GM06990 (cell line): Measurements from ENCODE around the gene TBC1D25.

ENCODE experiments used
- DNase-seq: peaks from one replicate; pipeline ENCODE4 v3.0.0-alpha.2; 2011; ENCODE audit not compliant: insufficient read length; ENCODE audit errors: extremely low read depth
- H3K27me3 ChIP-seq: replicated peaks from 2 replicates; pipeline ENCODE4 v1.6.0; 2011; ENCODE audit warnings: low read length; ENCODE audit not compliant: control insufficient read depth, insufficient read depth
- H3K36me3 ChIP-seq: 2 replicates; pipeline ENCODE4 v1.5.1; 2011; ENCODE audit warnings: low read length; ENCODE audit not compliant: control insufficient read depth, insufficient read depth
- H3K4me3 ChIP-seq: replicated peaks from 2 replicates; pipeline ENCODE4 v1.5.1; 2011; ENCODE audit warnings: low read depth, mild to moderate bottlenecking, control low read depth, low read length
- TF ChIP-seq, protein P1 (sequence below): IDR thresholded peaks from 2 replicates; pipeline ENCODE4 v1.5.1; 2011; ENCODE audit warnings: low read length, control low read depth, mild to moderate bottlenecking, inconsistent platforms; ENCODE audit not compliant: insufficient read depth, poor library complexity, severe bottlenecking

The TBC1D25 gene

GRCh38 chrX:48507246-48507645, 32.3 kb upstream of the TBC1D25 start:
- no peak for DNase-seq
- TF ChIP-seq, protein P1, sequence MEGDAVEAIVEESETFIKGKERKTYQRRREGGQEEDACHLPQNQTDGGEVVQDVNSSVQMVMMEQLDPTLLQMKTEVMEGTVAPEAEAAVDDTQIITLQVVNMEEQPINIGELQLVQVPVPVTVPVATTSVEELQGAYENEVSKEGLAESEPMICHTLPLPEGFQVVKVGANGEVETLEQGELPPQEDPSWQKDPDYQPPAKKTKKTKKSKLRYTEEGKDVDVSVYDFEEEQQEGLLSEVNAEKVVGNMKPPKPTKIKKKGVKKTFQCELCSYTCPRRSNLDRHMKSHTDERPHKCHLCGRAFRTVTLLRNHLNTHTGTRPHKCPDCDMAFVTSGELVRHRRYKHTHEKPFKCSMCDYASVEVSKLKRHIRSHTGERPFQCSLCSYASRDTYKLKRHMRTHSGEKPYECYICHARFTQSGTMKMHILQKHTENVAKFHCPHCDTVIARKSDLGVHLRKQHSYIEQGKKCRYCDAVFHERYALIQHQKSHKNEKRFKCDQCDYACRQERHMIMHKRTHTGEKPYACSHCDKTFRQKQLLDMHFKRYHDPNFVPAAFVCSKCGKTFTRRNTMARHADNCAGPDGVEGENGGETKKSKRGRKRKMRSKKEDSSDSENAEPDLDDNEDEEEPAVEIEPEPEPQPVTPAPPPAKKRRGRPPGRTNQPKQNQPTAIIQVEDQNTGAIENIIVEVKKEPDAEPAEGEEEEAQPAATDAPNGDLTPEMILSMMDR = no peak
- Histone ChIP-seq H3K4me3 (no peak overlapping the region), H3K36me3 (no peaks in the 10 kb centered on the region), H3K27me3 (no peaks in the 10 kb centered on the region)

DNA sequence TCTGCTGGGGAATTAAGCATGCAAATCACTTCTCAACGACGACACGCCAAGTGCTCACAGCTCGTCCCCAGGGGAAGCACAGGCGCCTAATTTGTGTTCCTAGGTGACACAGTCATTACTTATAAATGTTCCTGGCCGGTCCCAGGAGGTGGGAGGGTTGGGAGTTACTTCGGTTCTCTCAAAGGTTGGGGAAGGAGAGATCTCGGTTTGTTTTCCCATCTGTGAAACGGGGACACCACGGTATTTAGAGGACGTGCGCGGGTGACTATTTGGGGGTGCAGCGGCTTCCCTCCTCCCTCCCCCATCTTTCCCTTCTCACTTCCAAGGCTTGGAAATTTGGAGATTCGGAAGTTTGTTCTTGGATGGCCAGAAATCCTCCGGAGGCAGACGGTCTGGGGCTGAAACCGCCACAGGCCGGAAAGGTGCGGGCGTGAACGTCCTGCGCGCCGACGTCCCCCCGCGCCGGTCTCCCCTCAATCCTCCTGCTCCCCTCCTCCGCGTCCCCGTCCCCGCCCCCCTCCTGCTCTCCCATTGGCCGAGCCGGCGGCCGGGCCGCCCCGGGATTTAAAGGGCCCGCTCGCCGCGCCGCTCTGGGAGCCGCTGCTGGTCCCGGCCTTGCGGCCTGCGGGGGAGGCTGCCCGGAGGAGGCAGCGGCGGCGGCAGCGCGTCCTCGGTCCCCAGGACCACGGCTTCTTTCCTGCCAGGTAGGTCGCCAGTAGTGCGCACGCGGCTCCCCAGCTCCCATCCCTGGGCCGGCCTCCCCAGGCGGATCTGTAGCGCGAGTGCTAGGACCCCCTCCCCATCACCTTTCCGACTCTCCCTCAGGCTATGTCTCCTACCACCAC, 30.9 kb upstream of the TBC1D25 start, which contains the start of gene PORCN:
PORCN (plus strand) TSS at position 593 of the 845 bp plus-strand sequence. CDS start 829 bp downstream, outside the sequence.
- TF ChIP-seq, protein P1 = no peak
- H3K4me3 ChIP-seq = peak within 1 kb of the TSS; percentile 67
- no peaks in the 10 kb centered on the region for H3K27me3 ChIP-seq
- DNase-seq = peak; percentile 89
- no peaks in the 10 kb centered on the region; the same call in 1 of the 2 replicates for H3K36me3 ChIP-seq

DNA sequence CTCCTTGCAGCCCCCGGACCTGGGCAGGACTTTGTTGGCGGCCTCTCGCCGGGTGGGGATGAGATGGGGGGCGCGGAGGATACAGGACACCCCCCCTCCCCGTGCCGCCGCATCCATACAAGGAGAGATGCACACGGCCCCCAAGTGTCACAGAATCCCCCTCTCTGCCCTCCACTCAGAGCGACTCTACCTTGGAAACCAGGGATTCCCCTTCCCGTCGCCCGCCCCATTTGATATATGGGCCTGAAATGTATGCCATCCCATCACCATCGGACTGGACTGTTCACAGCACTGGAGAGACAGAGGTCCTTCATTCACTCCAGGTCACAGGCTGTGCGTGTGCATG, 30.3 kb upstream of the TBC1D25 start:
- H3K36me3 ChIP-seq = no peaks in the 10 kb centered on the region; the same call in 1 of the 2 replicates
- TF ChIP-seq, protein P1 = no peak
- H3K27me3 ChIP-seq = no peaks in the 10 kb centered on the region
- DNase-seq = no peak
- peak overlapping the region; percentile 67 for H3K4me3 ChIP-seq

GRCh38 chrX:48509619-48510018, 29.9 kb upstream of the TBC1D25 start:
- no peak for DNase-seq
- TF ChIP-seq, protein P1 = no peak

DNA sequence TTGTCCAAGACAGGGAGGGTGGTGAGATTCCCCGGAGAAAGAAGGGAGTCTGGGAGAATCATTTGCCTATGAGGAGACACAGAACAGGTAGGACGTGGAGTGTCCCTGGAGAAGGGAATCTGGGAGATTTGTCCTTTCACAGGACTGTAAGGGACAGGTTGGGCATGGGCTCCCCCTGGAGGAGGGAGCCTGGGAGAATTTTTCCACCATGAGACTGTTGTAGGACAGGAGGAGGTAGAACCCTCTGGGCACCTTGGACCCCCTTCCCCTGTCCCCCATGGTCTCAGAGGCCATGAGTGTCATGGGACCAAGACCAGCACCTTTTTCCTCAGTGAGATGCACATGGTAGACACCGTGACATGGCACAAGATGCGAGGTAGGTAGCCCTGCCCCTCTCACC, 28.0 kb upstream of the TBC1D25 start:
- Histone ChIP-seq H3K4me3 (no peak overlapping the region), H3K36me3 (no peaks in the 10 kb centered on the region; the same call in 1 of the 2 replicates), H3K27me3 (no peaks in the 10 kb centered on the region)
- no peak for DNase-seq
- TF ChIP-seq, protein P1 = peak; percentile 31

More at GRCh38 chrX:48509619-48510018, 29.9 kb upstream of the TBC1D25 start:
- peak overlapping the region; percentile 67 for H3K4me3 ChIP-seq
- H3K27me3 ChIP-seq = no peaks in the 10 kb centered on the region
- H3K36me3 ChIP-seq = no peaks in the 10 kb centered on the region; the same call in 1 of the 2 replicates
